Lower lobe of right lung (tissue), 2 donors: ENCODE data around the gene NTF4. TPM values are rescaled to one million over a fixed set of nuclear protein-coding genes. Genes with fewer than 3 reads are reported as not detected.
"Not testable (repeated sequence)": the region's sequence is repeated elsewhere in the genome, so short reads cannot be mapped to it uniquely, and the experiment has no call there.

Experiments used
- ATAC-seq, 2 donors: fragments of 200-7000 bp; cut with Tn5 transposase; one replicate each; pipeline ENCODE4 v1.9.1; 2020 to 2022; ENCODE audit warnings: mild to moderate bottlenecking in 2 of 2, moderate library complexity in 2 of 2
- DNase-seq: peaks from one replicate; pipeline ENCODE4 v3.0.0-alpha.2; 2020
- H3K27ac ChIP-seq: fragments of 200-600 bp; one replicate; pipeline ENCODE4 v1.8.0; 2022
- H3K27me3 ChIP-seq: fragments of 200-600 bp; one replicate; pipeline ENCODE4 v1.8.0; 2022; ENCODE audit warnings: low read depth
- H3K36me3 ChIP-seq: fragments of 200-600 bp; one replicate; pipeline ENCODE4 v1.8.0; 2022; ENCODE audit warnings: mild to moderate bottlenecking
- H3K4me1 ChIP-seq: fragments of 200-600 bp; one replicate; pipeline ENCODE4 v1.8.0; 2022
- H3K4me3 ChIP-seq: fragments of 200-600 bp; one replicate; pipeline ENCODE4 v1.8.0; 2022; ENCODE audit warnings: mild to moderate bottlenecking
- H3K9me3 ChIP-seq: fragments of 200-600 bp; one replicate; pipeline ENCODE4 v1.8.0; 2022
- CTCF ChIP-seq: fragments of 200-600 bp; IDR thresholded peaks from one replicate; pipeline ENCODE4 v1.8.0; 2022; ENCODE audit warnings: antibody characterized with exemption, mild to moderate bottlenecking
- intact Hi-C: fragments of 100-400 bp; cut with DNase I; formaldehyde crosslinking; loops from one replicate; pipeline ENCODE4 v1.11.0; 2022
- total RNA-seq: library from RNA; stranded (reverse); fragmentation: NEBNext Ultra II Directional; extraction: Animal tissue kit (Norgen Biotek cat#: 25700); gene quantifications from one replicate; pipeline ENCODE4 v1.2.1, GENCODE V29; 2021
- donor health status: DM: no; HTN: yes; CAD: no; lungs with severe emphysema.

The NTF4 gene
- total RNA-seq, 1 donor from 2014 or later: 3.1 TPM

GRCh38 chr19:49024233-49024632, 40.4 kb downstream of the NTF4 start, which contains the start of gene CGB3:
CGB3 (minus strand) TSS chr19:49024333; CDS start chr19:49023971, 362 bp downstream.
- H3K27ac ChIP-seq, DNase-seq, H3K4me1 ChIP-seq, H3K27me3 ChIP-seq, H3K36me3 ChIP-seq, H3K4me3 ChIP-seq, H3K9me3 ChIP-seq, ATAC-seq, intact Hi-C loops: not testable (repeated sequence)

GRCh38 chr19:49022116-49022515, 42.5 kb downstream of the NTF4 start:
- Histone ChIP-seq H3K4me3 (no peak overlapping the region), H3K4me1 (peaks cover 21% of the 10 kb centered on the region), H3K9me3 (no peaks in the 10 kb centered on the region), H3K36me3 (no peaks in the 10 kb centered on the region), H3K27ac (no peak overlapping the region), H3K27me3 (peaks cover 7% of the 10 kb centered on the region)
- ATAC-seq: no peak
- no peak for TF ChIP-seq CTCF
- intact Hi-C loops: no loop called here
- DNase-seq: no peak

- ATAC-seq (no peak), DNase-seq (no peak)
- intact Hi-C loops: no loop called here
- H3K27me3 ChIP-seq: peaks cover 7% of the 10 kb centered on the region
- no peaks in the 10 kb centered on the region for H3K9me3 ChIP-seq
- no peak for TF ChIP-seq CTCF
- H3K4me1 ChIP-seq: peaks cover 21% of the 10 kb centered on the region
- H3K27ac ChIP-seq: no peak overlapping the region
- no peak overlapping the region for H3K4me3 ChIP-seq
- H3K36me3 ChIP-seq: no peaks in the 10 kb centered on the region
These were observed 43.4 kb downstream of the NTF4 start for GRCh38 chr19:49020931-49021895.

- intact Hi-C loops: no loop called here
These were observed 44.3 kb downstream of the NTF4 start for GRCh38 chr19:49020342-49020741.

GRCh38 chr19:49019242-49019932, 45.2 kb downstream of the NTF4 start:
- DNase-seq (peak; percentile 92), ATAC-seq (peak; percentile 84 to 87)
- H3K36me3 ChIP-seq: peaks cover 12% of the 10 kb centered on the region
- no peak for TF ChIP-seq CTCF
- intact Hi-C loops: no loop called here
- H3K9me3 ChIP-seq: no peaks in the 10 kb centered on the region
- peaks cover 21% of the 10 kb centered on the region for H3K4me1 ChIP-seq
- H3K27me3 ChIP-seq: peaks cover 7% of the 10 kb centered on the region
- H3K27ac ChIP-seq: no peak overlapping the region
- H3K4me3 ChIP-seq: peak overlapping the region; percentile 54

More at GRCh38 chr19:49020342-49020741, 44.3 kb downstream of the NTF4 start:
- Histone ChIP-seq H3K4me3 (no peak overlapping the region), H3K27ac (no peak overlapping the region), H3K9me3 (no peaks in the 10 kb centered on the region), H3K4me1 (peaks cover 21% of the 10 kb centered on the region), H3K27me3 (peaks cover 7% of the 10 kb centered on the region), H3K36me3 (peaks cover 3% of the 10 kb centered on the region)
- DNase-seq (no peak), ATAC-seq (no peak)
- no peak for TF ChIP-seq CTCF

GRCh38 chr19:49018388-49019241, 46.0 kb downstream of the NTF4 start:
- H3K27me3 ChIP-seq, H3K27ac ChIP-seq, intact Hi-C loops, H3K9me3 ChIP-seq: not testable (repeated sequence)
- H3K4me1 ChIP-seq: peaks cover 21% of the 10 kb centered on the region
- H3K36me3 ChIP-seq: peaks cover 17% of the 10 kb centered on the region
- DNase-seq (peak; percentile 58), ATAC-seq (peak; percentile 14 to 42)
- H3K4me3 ChIP-seq: peak overlapping the region; percentile 54
